Measurements from ENCODE around the gene MTA1.

MTA1 gene

DNA sequence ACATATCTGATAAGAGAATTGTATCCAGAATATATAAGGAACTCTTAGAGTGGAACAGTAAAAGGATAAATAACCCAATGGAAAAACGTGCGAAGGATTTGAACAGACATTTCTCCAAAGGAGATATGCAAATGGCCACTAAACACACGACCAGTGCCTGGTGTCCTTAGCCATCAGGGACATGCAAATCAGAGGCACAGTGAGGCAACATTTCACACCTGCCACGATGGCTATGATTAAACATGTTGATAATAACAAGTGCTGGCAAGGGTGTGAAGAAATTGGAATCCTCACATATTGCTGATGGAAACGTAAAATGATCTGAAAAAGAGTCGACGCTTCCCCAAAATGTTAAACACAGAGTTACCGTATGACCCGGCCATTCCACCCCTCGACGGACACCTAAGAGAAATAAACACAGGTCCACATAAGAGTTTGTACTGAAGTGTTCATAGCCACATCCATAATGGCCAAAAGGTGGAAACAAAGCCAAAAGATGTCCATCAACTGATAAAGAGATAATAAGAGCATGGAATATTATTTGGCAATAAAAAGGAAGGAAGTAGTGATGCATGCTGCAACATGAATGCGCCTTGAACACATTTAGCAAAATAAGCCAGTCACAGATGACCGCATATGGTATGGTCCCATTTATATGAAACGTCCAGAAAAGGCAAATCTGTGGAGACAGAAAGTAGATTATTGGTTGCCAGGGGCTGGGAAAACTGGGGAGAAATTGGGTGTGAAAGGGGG lies 100.5 kb downstream of the MTA1 start:
- no peak for TF ChIP-seq YY1 (IDR thresholded peaks at IDR 0.05; ENCODE audit: insufficient read depth, insufficient read length)
- no peak for TF ChIP-seq SUZ12 (IDR thresholded peaks at IDR 0.05; ENCODE audit: extremely low read depth, insufficient read depth, insufficient read length)
- no peak for TF ChIP-seq ZNF274 (IDR thresholded peaks at IDR 0.05; ENCODE audit: low read depth, low read length)
- no peak overlapping the region for H3K9ac ChIP-seq (ENCODE audit: insufficient read length, low read depth)
- H3K27me3 ChIP-seq (ENCODE audit: insufficient read depth, insufficient read length): peaks cover 2% of the 10 kb centered on the region
- H3K36me3 ChIP-seq (ENCODE audit: insufficient read depth, insufficient read length, low read length): no peaks in the 10 kb centered on the region
- no peaks in the 10 kb centered on the region for H3K4me1 ChIP-seq (ENCODE audit: insufficient read depth, insufficient read length)
- no peak for DNase-seq (ENCODE audit: low read depth, low spot score)
- no peak overlapping the region for H3K4me3 ChIP-seq (ENCODE audit: insufficient read length, low read depth)
- H3K9me3 ChIP-seq (ENCODE audit: insufficient read depth, low read length): peaks cover 16% of the 10 kb centered on the region
